Fibroblast of skin of back (primary cell): ENCODE measurements around the gene CCDC121.
"Not testable (repeated sequence)": the region's sequence is repeated elsewhere in the genome, so short reads cannot be mapped to it uniquely, and the experiment has no call there.

Experiments used
- DNase-seq: peaks from one replicate; pipeline ENCODE4 v3.0.0-alpha.2; 2013

Gene CCDC121

DNA sequence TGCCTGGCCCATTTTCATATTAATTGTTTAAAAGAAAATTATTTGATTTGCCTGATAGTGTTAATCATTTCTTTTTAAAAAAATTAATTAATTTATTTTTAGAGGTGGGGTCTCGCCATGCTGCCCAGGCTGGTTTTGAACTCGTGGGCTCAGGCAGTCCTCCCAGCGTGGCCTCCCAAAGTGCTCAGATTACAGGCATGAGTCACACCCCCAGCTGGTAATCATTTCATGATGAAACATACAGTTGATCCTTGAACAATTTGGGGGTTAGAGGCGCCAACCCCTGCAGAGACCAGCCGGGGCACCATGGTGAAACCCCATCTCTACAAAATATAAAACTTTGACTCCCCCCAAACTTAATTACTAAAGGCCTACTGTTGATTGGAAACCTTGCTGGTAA lies 8.0 kb upstream of the CCDC121 start:
- DNase-seq, result no peak

DNA sequence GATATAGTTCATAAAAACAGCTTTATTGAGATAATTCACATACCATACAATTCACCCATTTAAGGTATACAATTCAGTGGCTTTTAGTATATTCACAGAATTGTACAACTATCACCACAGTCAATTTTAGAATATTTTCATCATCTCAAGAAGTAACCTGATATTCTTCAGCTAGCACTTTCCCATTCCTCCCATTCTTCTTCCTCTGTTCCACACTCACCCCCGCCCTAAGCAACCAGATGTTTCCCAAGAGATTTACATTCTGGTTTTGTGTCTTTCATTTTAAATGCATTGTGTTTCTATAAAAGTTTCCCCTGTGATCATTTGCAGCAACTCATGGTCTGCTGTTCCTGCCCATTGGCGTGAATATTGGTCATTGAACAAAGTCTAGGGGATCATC lies 5.5 kb upstream of the CCDC121 start:
- DNase-seq, result no peak

DNA sequence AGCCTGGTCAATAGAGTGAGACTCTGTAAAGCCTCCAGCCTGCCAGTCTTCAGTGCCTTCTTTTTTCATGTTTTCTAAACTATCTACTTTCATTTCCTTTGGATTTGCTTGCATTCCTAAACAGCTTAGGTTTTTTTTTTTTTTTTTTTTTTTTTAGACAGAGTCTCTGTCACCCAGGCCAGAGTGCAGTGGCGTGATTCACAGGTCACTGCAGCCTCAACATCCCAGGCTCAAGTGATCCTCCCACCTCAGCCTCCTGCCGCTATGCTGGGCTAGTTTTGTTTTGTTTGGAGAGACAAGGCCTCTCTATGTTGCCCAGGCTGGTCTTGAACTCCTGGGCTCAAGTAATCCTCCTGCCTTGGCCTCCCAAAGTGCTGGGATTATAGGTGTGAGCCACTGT lies 1.4 kb upstream of the CCDC121 start:
- DNase-seq, result not testable (repeated sequence)

DNA sequence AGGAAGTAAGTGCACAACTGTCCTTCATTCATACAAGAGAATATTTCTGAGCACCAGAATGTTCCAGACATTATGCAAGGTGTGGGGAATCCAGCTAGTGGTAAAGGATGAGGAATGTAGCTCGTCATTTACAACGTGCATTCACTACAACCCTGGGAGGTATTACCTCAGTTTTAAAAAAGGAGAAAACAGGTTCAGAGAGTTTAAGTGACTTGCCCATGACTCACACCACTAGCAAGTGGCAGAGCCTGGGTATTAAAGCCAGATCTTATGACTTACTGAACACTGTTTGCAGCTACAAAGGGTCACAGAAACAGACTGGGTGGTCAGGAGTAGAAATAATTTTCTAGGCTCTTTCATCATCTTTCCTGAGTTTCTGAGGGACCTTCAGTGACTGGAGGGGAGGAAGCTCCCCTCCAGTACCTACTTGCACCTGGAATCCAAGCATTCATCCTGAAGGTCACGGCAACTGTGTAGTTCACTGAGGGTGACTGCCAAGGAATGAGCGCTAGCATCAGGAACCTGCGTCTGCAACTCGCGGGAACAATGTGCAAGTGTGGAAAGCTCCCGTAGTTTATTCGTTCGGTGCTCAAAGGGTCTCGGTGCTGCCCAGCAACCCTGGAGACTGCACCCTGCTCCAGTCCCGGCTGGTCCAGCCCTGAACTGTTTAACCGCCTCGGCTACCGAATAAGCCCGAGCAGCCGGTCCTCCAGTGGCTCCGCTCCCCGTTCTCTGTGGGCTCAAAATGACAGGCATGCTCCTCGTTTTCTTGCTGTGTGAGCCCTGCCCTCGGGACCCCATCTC lies 647 bp downstream of the CCDC121 start:
- peak; percentile 91 for DNase-seq

DNA sequence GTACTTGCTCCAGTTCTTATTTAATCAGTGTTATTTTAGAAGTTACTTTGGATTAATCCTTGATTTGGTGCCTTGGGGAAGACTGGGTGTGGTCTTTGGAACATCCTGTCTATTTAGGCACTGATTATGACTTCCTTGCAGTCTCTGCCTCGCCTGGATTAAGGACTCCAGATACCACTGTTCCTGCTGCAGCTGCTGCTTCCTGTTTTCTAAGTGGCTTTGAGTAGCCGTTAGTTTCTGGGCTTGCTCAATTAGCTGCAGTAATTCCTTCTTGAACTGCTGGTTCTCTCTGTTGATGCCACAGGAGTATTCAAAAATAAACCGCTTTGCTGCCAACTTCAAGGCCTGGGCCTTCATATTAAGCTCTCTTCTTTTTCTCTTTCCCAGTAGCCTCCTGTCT lies 1.9 kb downstream of the CCDC121 start:
- DNase-seq, result peak; percentile 13

DNA sequence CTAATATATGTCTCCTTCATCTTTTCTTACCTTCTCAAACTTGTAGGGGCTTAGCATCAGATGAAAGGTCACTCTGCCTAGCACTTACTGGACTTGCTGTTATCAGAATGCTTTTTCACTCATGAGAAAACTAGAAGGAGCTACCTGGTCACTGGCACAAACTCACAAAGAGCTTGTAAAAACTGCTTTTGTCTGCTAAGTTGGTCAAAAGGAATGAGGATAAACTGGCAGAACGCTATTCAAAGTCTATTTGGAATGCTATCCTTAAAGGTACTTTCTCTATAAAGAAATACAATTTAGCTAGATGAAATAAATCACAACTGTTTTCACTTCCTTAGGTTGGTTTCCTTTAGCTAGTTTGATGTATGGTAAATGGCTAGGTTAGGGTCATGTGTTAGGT lies 2.5 kb downstream of the CCDC121 start:
- not testable (repeated sequence) for DNase-seq

DNA sequence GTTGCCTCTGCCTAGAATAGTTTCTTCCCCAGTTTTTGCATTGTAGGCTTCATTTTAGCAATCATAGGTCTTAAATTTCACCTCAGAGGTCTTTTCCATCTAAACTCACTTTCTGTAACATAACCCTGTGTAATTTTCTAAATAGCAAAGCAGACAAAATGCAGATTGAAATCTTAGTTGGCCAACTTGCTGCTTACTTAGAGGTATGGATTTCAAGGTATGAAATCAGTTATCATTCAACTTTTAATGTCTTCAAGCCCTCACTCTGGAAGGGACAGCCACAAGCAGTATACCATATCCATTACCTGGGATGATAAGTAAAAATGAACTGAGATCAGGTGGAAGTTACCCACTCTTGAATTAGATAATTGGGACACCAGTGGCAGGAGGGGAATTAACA lies 3.9 kb downstream of the CCDC121 start:
- DNase-seq, result no peak

DNA sequence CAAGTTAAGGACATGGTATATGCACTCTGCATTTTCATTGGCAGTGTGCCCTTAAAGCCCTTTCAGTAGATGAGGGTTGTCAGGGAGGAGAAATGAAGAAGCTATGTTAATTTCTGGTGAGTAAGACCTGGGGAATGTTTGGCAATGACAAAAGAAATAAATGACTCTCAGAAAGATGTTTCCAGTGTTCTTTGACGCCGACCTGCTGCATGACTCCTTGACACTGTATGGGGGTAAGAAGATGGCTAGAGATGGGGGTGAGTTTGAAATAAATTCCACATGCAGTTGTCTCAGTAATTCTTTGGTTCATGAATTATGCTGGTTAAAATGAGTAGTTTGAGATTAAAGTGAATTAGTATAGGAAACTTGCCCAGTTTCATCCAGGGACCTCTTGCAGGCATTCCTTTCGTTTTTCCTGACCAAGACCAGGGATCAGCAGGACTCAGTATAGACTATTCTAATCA lies 5.9 kb downstream of the CCDC121 start:
- peak; percentile 94 for DNase-seq

DNA sequence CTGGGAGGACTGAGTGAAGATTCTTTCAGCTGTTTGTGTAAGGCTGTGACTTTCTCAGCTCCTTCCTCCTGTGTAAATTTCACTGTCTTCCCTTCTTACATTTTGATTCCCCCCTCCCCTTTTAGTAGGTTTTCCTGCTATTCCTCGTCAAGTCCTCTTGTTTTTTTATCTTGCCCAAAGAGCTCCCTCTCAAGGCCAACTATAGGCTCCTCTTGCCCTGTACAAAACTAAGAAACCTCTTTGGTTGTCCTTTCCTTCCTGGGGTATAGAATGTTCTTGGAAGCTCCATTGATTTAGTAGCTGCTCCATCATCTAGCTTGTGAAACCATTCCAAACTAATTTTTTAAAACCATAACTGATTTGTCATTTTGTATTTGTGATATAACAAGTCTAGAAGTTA lies 7.3 kb downstream of the CCDC121 start:
- DNase-seq, result no peak

DNA sequence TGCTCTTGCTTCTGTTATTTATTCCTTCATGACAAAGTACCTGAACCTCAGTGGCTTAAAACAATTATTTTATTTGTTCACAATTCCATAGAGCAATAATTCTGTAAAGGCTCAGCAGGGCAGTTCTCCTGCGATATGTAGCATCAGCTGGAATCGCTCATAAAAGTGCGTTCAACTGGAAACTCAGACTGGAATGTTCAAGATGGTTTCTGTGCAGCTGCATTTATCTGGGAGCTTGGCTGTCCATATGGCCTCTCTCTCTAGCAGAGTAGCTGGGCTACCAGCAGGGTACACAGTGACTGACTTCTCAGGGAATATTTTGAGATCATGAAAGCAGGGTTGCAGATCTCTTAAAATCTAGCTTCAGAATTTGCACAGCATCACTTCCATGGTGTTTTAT lies 13.5 kb downstream of the CCDC121 start:
- DNase-seq, result no peak

DNA sequence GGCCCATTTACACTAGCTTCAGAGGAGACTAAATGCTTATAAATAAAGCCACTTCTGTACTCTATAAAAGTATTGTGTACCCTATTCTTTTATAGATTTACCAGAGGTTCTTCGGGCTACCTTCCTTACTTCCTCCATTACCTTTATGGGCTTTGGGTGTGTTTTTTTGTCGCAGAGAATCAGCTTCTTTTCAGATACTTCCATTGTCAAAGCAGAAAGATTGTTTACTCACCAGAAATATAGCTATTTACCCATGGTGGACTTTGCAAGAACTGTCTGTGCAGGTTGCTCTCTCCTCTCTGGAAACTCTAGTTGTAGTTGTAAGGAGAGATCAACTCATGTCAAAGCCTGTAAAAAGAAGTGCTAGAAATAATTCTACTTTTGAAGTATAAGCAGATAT lies 14.8 kb downstream of the CCDC121 start:
- DNase-seq, result no peak

- peak; percentile 61 for DNase-seq
Measured at GRCh38 chr2:27606611-27607010, 22.2 kb downstream of the CCDC121 start.

- DNase-seq, result peak; percentile 16
Measured at GRCh38 chr2:27596627-27597026, 32.2 kb downstream of the CCDC121 start.

GRCh38 chr2:27595412-27595811 lies 33.4 kb downstream of the CCDC121 start:
- not testable (repeated sequence) for DNase-seq

DNA sequence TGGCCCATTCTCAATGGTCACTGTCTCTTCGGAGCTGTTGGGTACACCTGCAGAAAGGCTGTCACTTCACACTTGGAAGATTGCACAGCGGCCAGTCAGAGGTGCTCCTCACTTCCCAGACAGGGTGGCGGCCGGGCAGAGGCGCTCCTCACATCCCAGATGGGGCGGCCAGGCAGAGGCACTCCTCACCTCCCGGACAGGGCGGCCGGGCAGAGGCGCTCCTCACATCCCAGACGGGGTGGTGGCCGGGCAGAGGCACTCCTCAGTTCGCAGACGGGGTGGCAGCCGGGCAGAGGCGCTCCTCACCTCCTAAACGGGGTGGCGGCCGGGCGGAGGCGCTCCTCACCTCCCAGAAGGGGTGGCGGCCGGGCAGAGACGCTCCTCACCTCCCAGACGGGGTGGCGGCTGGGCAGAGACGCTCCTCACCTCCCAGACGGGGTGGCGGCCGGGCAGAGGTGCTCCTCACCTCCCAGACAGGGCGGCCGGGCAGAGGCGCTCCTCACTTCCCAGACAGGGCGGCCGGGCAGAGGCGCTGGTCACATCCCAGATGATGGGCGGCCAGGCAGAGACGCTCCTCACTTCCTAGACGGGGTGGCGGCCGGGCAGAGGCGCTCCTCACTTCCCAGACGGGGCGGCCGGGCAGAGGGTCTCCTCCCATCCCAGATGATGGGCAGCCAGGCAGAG lies 34.6 kb downstream of the CCDC121 start:
- DNase-seq, result not testable (repeated sequence)

- no peak for DNase-seq
Measured at GRCh38 chr2:27593240-27593639, 35.6 kb downstream of the CCDC121 start.

GRCh38 chr2:27591745-27592144 lies 37.1 kb downstream of the CCDC121 start:
- peak; percentile 21 for DNase-seq

DNA sequence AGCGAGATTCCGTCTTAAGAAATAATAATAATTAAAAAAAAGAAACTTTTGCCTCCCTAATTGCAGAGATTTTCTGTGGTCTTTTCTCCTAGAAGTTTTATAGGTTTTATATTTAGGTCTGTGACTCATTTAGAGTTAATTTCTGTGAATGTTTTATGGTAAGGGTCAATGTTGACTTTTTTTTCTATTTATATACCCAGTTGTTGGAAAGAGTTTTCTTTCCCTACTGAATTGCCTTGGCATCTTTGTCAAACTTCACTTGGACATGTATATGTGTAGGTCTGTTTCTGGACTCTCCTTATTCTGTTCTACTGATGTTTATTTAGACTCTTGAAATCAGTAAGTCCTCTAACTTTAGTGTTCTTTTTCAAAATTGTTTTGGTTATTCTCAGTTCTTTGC lies 40.5 kb downstream of the CCDC121 start:
- peak; percentile 31 for DNase-seq

- no peak for DNase-seq
Measured at GRCh38 chr2:27587025-27587424, 41.8 kb downstream of the CCDC121 start.

DNA sequence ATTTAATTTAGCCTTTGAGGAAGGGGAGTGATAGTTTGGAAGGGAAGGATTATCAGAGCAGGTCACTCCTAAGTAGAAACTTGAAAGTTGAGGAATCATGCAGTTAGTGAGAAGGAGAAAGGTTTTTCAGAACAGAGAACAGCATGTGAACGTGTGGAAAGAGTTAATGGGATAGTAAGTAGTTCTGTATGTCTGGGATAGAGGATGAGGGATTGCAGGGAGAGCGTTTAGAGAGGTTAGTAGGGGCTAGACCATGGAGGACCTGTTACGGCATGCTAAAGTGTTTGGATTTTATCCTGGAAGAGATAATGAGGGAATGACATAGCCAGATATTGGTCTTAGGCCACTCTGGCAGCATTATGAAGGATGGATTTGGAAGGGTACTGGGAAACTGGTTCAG lies 44.2 kb downstream of the CCDC121 start:
- DNase-seq, result no peak

GRCh38 chr2:27583390-27583915 lies 45.4 kb downstream of the CCDC121 start:
- peak; percentile 3 for DNase-seq

DNA sequence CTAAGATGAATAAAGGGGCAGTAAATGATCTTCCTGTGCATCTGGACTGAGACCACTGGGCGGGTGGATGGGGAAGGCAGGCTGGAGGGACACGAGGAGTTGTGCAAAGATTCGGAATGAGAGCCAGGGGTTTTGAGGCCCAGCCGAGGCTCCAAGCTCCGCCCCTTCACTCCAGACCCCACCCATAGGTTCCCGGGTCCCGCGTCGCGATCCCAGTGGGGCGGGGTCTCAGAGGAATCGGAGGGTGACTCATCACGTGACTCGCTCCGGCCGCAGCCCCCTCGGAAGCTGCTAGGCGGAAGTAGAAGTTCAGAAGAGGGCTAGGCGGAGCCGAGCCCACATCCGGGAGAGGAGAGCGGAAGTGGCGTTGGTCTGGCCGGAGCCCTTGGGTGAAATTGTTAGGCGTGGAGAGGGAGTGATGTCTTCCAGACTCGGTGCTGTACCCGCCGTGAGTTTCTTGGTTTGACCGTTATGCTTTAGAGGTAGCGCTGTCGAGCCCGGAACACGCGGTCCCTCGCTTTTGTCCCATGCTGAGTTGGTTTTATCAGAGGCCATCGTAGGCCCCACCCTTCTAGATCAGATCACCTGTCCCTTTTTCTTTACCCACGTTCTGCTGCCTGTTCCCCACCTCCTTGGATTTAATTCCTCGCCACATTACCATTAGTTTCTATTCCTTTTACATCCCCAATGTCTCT lies 46.0 kb downstream of the CCDC121 start, which contains the start of gene ZNF512:
Gene ZNF512 (plus strand): TSS at position 348 of the 695 bp plus-strand sequence. CDS start 71 bp downstream, at position 419.
- peak; percentile 95 for DNase-seq

GRCh38 chr2:27582129-27582694 lies 46.6 kb downstream of the CCDC121 start:
- DNase-seq, result no peak
